NCI-H2227 (cell line): ENCODE results near the gene KRT2.
"Not testable (repeated sequence)": the region's sequence is repeated elsewhere in the genome, so short reads cannot be mapped to it uniquely, and the experiment has no call there.

ENCODE experiments used
- DNase-seq: peaks from one replicate; lab custom pipeline; 2025; ENCODE audit not compliant: unreplicated experiment; lab: John Stamatoyannopoulos, UW

Gene KRT2

GRCh38 chr12:52685406-52685890 is 33.4 kb upstream of the KRT2 start:
- DNase-seq: no peak

- DNase-seq: no peak
Observed at GRCh38 chr12:52684431-52684830, 32.4 kb upstream of the KRT2 start.

- DNase-seq: no peak
Observed at GRCh38 chr12:52683575-52684300, 31.7 kb upstream of the KRT2 start.

GRCh38 chr12:52682938-52683574 is 31.0 kb upstream of the KRT2 start:
- DNase-seq: no peak

- DNase-seq: no peak
Observed at GRCh38 chr12:52682381-52682660, 30.3 kb upstream of the KRT2 start.

GRCh38 chr12:52681526-52682380 is 29.7 kb upstream of the KRT2 start:
- no peak for DNase-seq

- no peak for DNase-seq
Observed at GRCh38 chr12:52680363-52680762, 28.4 kb upstream of the KRT2 start, which contains the start of gene KRT1. KRT1 (minus strand) TSS chr12:52680407; CDS start chr12:52680348, 59 bp downstream.

GRCh38 chr12:52679875-52680274 is 27.9 kb upstream of the KRT2 start:
- no peak for DNase-seq

- no peak for DNase-seq
Observed at GRCh38 chr12:52677671-52678070, 25.7 kb upstream of the KRT2 start.

- DNase-seq: no peak
Observed at GRCh38 chr12:52677126-52677525, 25.1 kb upstream of the KRT2 start.

GRCh38 chr12:52676163-52676562 is 24.2 kb upstream of the KRT2 start:
- no peak for DNase-seq

- no peak for DNase-seq
Observed at GRCh38 chr12:52675301-52675701, 23.3 kb upstream of the KRT2 start.

- no peak for DNase-seq
Observed at GRCh38 chr12:52674433-52674775, 22.4 kb upstream of the KRT2 start.

GRCh38 chr12:52673713-52674432 is 21.9 kb upstream of the KRT2 start:
- DNase-seq: no peak

- no peak for DNase-seq
Observed at GRCh38 chr12:52673217-52673616, 21.2 kb upstream of the KRT2 start.

- no peak for DNase-seq
Observed at GRCh38 chr12:52672321-52672933, 20.4 kb upstream of the KRT2 start.

- no peak for DNase-seq
Observed at GRCh38 chr12:52670961-52671360, 18.9 kb upstream of the KRT2 start.

- DNase-seq: no peak
Observed at GRCh38 chr12:52670506-52670905, 18.5 kb upstream of the KRT2 start.

- not testable (repeated sequence) for DNase-seq
Observed at GRCh38 chr12:52669941-52670340, 17.9 kb upstream of the KRT2 start.

GRCh38 chr12:52669426-52669825 is 17.4 kb upstream of the KRT2 start:
- no peak for DNase-seq

GRCh38 chr12:52667931-52668330 is 15.9 kb upstream of the KRT2 start:
- no peak for DNase-seq
